HG03575 (cell line): ENCODE data around the gene IQSEC1.

Experiments used
- ATAC-seq: cut with Tn5 transposase; IDR thresholded peaks from one replicate; pipeline ENCODE4 v1.9.1; 2021; ENCODE audit not compliant: unreplicated experiment, insufficient number of reproducible peaks, low FRiP score; ENCODE audit errors: extremely low read depth

The IQSEC1 gene

DNA sequence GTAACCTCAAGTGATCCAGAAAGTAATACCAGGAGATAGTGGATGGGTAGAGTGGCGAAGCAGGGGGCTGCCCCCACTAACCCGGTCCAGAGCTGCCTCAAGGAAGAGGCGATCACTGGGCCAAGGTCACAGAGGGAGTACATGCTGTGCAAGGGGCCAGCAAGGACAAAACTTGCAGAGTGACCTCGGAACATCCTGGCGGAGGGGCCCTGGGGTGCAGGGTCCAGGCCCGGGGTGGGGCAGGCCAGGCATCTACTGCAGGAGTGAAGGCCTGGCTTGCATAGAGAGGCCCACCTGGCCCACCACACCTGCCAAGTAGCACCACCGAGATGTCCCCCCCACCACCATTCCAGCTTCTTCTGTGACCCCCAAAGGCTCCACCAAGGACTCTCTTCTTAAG, 17.6 kb downstream of the IQSEC1 start:
- ATAC-seq: no peak

- no peak for ATAC-seq
These were observed 18.6 kb downstream of the IQSEC1 start for GRCh38 chr3:13054341-13055285.

- no peak for ATAC-seq
These were observed 19.3 kb downstream of the IQSEC1 start for GRCh38 chr3:13053893-13054292.

DNA sequence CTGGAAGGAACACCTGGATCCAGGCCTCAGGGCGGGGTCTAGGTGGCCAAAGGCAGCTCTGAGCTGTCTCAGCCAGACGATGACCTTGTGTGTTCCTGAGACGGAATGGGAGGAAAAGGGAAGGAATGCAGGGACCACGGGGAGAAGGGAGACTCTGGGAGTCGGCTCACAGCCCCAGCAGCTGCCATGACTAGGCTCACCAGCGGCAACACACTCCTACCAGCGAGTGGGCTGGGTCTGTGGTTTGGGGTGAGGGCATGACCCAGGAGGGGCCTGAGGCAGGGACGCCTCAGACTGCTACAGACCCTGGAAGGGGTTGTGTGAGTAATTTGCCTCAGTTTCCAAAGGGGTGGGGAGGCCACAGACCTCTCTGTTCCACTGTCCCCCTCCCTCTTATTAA, 19.8 kb downstream of the IQSEC1 start:
- no peak for ATAC-seq

GRCh38 chr3:13052191-13052820, 20.9 kb downstream of the IQSEC1 start:
- ATAC-seq: no peak

- ATAC-seq: no peak
These were observed 21.6 kb downstream of the IQSEC1 start for GRCh38 chr3:13051581-13051980.

DNA sequence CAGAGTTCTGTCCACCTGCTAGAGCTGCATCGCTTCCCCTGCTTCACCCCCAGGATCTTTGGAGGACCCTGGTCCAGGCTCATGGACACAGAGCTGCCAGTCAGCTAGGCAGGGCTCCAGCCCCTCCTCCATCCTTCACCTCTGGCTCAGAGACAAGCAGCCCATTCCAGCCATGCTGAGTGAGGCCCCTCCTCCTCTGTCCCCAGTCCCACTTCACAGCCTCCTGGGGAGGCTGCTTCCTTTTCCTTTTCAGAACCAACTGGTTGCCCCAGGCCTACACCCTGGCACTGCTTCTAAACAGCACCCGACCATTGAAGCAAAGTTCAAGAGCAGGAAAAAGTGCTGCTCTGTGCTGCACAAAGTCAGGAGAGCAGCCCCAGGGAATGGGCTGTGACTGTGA, 22.2 kb downstream of the IQSEC1 start:
- ATAC-seq: no peak

GRCh38 chr3:13050446-13050845, 22.8 kb downstream of the IQSEC1 start:
- no peak for ATAC-seq

DNA sequence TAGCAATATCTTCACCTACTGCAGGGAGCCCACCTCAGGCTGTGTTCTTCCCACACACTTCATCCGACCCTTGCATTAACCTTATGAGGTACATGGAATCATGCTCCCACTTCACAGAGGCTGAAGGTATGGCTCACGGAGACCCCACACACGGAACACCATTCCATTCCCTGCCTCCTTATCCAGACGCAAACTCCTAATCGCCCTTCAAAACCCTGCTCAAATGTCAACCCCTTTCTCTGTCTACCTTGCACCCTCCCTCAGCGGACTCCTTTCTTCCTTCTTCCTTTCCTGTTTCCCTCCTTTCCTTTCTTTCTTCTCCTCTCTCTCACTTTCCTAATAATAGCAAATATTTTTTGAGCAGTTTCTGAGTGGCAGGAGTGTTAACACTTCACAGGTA, 23.8 kb downstream of the IQSEC1 start:
- ATAC-seq: no peak

DNA sequence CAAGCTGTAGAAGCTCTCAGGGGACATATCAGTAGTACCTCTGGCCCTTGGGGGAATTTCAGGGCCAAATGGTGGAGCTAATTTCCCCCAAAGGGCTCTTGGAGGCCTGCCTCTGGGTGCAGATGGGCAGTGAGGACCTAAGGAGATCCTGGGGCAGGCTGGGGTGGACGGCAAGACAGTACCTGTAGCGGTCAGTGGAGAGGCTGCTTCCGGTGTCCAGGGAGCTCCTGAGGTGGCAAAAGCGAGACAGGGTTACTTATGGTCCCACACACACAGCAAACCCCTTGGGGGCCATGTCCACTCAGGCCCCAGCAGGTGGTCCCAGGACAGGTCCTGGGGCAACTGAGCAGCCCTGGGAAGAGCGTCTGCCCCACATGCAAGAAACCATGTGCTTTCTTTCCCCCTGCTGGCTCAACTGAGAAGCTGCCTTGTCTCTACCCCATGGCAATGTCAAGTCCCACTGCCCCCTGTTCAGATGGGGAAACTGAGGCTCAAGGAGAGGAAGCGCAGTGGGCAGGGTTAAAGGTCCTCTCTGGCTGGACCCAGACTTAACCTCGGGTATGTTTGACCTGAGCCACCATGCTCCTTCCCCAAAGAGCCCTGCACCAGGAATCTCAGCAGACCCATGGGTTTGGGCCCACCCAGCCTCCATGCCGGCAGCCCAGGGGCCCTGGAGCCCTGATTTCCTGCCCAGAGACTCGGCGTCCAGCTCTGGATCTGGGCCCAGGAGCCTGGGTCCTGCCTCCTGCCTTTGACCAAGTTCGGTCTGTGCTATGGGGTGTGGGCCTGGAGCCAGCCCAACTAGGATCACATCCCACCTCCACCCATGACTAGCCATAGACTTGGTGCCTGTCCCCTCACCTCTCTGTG, 25.7 kb downstream of the IQSEC1 start:
- no peak for ATAC-seq

DNA sequence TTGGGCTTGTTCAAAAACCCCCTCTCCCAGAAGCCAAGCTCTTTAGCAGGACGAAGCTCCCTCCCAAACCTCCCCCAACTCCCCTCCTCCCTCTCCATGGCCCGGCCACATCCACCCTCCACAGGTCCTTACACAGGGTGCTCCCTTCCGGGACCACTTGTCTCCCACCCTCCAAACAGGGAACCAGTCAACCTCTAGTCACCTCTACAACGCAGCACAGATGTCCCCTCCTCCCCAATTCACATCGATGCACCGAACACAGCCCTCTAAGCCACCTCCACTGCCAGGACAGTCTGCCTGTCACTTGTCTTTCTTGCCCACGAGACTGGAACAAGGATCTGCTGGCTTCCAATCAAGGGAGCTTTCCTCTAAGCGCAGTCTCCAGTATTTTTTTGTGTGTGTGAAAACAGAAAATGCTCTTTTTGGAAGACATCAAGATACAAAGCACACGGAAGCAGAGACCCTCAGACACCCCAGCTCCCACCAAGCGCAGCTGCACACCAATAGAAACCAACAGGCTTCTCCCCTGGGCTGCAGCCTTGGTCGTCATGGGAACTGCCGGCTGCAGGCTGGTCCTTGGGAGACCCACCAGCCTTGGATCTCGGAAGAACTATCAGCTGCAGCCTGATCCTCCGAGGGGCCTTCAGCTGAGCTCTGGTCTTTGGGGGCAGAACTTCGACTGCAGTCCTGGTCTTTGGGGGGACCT, 26.5 kb downstream of the IQSEC1 start:
- peak; percentile 11 for ATAC-seq

DNA sequence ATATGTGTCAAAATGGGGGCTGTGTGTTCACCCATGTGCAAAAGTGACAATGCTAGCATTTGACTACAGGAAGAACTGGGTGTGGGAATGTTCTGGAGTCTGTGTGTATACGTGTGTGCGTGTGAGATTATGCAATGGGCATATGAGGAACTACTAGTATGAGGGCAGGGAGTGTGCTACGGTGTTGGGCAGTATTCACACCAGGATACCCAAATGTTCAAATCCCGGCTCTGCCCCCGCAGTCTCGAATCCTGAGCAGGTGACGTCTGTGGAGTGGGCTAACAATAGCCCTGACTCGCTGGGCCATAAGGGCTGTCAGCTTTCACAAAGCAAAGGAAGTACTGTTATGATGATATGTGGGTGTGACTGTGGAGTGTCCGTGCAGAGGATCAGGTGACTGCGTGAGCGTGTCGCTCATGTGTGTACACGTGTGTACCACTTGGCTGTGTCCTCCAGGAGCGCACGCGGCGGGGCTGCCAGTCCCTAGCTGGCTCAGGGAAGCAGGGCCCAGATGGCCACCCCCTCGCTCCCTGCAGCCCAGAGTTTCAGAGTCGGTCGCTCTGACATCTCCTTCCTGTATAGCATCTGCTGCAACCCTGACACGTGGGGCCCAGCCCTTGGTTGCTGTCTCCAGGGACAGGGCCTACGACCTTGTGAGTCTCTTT, 27.2 kb downstream of the IQSEC1 start:
- peak; percentile 78 for ATAC-seq

DNA sequence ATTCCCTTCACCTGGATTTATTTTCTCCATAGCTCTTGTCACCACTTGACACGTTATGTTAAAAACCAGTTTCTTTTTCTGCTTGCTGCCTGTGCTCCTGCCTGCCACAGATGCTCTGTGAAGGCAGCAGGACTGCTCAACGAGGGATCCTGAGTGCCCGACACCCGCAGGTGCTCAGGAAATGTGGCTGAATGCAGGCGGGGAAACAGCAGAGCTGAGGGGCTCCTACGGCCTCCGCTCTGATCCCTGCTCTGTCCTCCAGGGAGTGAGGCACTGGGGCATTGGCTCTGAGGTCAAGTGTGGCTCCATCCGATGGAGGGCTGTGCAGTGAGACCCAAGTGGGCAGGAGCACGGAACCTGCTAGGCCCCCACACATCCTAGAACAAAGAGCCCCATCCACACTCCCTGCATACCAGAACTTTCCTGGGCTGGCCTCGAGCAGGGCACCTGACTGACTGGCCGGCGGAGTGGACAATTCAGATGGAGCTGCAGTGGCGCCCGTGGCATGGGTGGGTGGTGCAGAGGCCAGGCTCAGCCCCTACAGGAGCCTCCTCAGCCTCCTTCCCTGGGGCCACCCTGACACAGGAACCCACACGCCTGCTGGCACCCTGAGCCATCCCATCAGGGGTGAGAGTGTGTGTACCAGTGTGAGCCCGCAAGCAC, 27.9 kb downstream of the IQSEC1 start:
- ATAC-seq: no peak

DNA sequence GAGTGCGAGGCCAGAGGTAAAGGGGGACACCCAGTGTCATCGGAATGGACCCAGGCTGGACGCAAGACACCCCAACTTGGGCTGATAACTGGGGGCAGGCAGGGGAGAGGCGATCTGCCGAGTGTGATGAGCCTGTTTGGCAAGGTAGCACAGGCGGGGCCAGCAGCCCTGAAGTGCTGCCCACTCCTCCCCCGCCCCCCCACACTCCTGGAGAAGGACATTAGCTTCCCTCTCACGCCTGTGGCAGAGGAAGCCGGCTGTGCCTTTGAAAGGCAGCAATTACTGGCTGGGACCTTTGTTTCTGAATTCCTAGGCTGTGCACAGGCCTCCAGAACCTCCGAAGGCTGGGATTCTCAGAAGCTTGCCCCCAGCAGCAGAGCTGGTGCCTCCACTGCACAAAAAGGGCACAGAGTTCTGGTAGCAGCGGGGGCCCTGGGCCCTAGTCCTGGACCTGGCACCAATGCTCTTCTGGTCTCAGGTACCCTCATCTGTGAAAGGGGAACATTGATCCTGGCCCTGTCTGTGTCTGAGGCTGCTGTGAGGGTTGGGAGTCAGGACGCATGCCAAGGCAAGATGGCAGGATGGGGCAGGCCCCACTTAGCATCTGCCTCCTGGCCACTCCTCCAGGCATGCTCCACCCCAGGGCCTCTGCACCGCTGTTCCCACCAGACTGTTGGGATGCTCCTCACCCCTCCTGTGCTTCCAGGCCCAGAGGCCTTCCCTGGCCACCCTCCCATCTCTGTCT, 28.6 kb downstream of the IQSEC1 start:
- ATAC-seq: no peak

GRCh38 chr3:13043656-13044055, 29.6 kb downstream of the IQSEC1 start:
- no peak for ATAC-seq

DNA sequence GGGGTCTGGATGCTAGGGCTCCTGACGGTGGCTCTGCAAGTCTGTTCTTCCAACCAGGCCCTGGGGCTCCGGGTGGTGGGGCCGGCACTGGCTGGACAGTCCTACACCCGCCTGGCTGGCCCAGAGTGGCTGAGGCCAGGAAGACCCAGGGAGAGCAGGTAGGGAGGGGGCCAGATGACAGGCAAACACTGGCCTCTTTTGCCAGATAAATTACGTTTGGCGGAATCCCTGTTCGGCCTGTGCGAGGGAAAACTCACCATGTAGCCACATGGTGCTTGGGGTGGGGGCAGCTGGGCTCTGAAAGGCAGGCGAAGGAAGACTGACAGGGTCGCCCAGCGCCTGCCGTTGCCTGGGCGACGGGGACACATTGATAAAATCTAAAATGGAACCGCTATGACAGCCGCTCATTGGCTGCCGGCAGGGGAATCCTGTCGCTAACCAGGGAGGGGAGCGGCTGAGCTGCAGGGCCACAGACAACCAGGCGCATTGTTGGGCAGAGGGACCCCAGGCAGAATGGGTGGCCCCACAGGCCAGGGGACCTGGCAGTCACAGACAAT, 30.4 kb downstream of the IQSEC1 start:
- no peak for ATAC-seq

DNA sequence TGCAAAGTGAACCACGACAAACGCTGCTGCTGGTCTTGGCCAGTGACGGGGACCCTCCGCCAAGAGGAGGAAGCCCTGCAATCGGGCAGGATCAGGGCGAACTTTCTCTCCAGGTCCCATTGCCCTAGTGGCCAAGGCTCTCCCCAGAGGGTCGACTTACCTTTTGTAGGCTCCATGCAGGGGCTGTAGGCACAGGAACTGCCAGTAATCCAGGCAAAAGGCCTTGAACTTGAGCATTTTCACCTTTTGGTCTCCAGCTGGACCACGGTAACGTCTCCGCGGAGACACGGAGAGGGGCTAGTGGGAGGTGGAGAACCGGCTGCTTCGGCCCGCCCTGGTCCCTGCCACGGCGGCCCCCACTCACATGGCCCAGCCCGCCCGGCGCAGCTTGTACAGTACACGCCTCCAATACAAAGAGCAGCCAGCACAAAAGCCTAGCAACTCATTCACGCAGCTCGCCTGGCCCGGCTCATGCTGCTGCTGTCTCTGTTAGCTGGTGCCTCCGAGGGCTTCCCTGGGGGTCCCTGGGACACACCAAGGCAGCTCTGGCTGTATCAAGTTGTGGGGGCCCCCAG, 31.0 kb downstream of the IQSEC1 start:
- no peak for ATAC-seq
